Measurements from ENCODE around the gene MYL9. TPM values are rescaled to one million over a fixed set of nuclear protein-coding genes. Genes with fewer than 3 reads are reported as not detected.

Gene MYL9
- total and polyA plus RNA-seq, 4 donors = 0.98 to 27.0 (median 7.6) TPM

- H3K4me3 ChIP-seq (ENCODE audit: low read depth in 1 of 3, low read length in 3 of 3) = peak overlapping the region; percentile 63 to 88 (median 66)
- 1% methylated on average over 53 of the region's 53 CpGs for WGBS
- peaks cover 6 to 24% (median 14%) of the 10 kb centered on the region in 4 donors for H3K4me1 ChIP-seq (ENCODE audit: control insufficient read depth in 4 of 4, insufficient read depth in 4 of 4, low read length in 3 of 4)
- no peaks in the 10 kb centered on the region for H3K9me3 ChIP-seq (ENCODE audit: control insufficient read depth in 4 of 4, low read length in 3 of 4)
- TF ChIP-seq HNF4A (conservative IDR thresholded peaks at IDR 0.05) (no peak), SP1 (IDR thresholded peaks at IDR 0.05) (no peak), RAD21 (IDR thresholded peaks at IDR 0.05) (no peak), FOXA2 (IDR thresholded peaks at IDR 0.05) (no peak), NR2F2 (IDR thresholded peaks at IDR 0.05) (no peak), YY1 (IDR thresholded peaks at IDR 0.05) (no peak), CTCF (IDR thresholded peaks at IDR 0.05; ENCODE audit: low read depth, low read length, missing input control) (no peak), EGR1 (IDR thresholded peaks at IDR 0.05; ENCODE audit: low read depth in 2 of 2) (no peak), RXRA (IDR thresholded peaks at IDR 0.05) (no peak), REST (IDR thresholded peaks at IDR 0.05) (no peak), TAF1 (conservative IDR thresholded peaks at IDR 0.05) (no peak), HNF4G (IDR thresholded peaks at IDR 0.05) (no peak), GABPA (IDR thresholded peaks at IDR 0.05 in 1 of 2, conservative IDR thresholded peaks at IDR 0.05 in 1 of 2) (no peak), FOXA1 (IDR thresholded peaks at IDR 0.05) (no peak), JUND (IDR thresholded peaks at IDR 0.05) (no peak)
- TF ChIP-seq, protein P1, sequence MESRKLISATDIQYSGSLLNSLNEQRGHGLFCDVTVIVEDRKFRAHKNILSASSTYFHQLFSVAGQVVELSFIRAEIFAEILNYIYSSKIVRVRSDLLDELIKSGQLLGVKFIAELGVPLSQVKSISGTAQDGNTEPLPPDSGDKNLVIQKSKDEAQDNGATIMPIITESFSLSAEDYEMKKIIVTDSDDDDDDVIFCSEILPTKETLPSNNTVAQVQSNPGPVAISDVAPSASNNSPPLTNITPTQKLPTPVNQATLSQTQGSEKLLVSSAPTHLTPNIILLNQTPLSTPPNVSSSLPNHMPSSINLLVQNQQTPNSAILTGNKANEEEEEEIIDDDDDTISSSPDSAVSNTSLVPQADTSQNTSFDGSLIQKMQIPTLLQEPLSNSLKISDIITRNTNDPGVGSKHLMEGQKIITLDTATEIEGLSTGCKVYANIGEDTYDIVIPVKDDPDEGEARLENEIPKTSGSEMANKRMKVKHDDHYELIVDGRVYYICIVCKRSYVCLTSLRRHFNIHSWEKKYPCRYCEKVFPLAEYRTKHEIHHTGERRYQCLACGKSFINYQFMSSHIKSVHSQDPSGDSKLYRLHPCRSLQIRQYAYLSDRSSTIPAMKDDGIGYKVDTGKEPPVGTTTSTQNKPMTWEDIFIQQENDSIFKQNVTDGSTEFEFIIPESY (IDR thresholded peaks at IDR 0.05) = no peak
- TF ChIP-seq, protein P2, sequence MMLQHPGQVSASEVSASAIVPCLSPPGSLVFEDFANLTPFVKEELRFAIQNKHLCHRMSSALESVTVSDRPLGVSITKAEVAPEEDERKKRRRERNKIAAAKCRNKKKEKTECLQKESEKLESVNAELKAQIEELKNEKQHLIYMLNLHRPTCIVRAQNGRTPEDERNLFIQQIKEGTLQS (IDR thresholded peaks at IDR 0.05) = no peak
- TF ChIP-seq, protein P3, sequence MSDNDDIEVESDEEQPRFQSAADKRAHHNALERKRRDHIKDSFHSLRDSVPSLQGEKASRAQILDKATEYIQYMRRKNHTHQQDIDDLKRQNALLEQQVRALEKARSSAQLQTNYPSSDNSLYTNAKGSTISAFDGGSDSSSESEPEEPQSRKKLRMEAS (IDR thresholded peaks at IDR 0.05) = no peak
- H3K27me3 ChIP-seq (ENCODE audit: control insufficient read depth in 4 of 4, insufficient read depth in 4 of 4, low read length in 3 of 4) = no peaks in the 10 kb centered on the region
- DNase-seq (ENCODE audit: low spot score) = peak; percentile 47
- H3K27ac ChIP-seq (ENCODE audit: low read depth in 1 of 2, low read length in 2 of 2) = peak overlapping the region; percentile 93 to 98
- H3K9ac ChIP-seq (ENCODE audit: low read depth in 1 of 2, low read length in 2 of 2) = peak overlapping the region; percentile 69 to 71
- H3K36me3 ChIP-seq (ENCODE audit: control insufficient read depth in 4 of 4, insufficient read depth in 3 of 4, low read depth in 1 of 4, low read length in 3 of 4) = no peaks in the 10 kb centered on the region
Observed at GRCh38 chr20:36573798-36574365, 32.6 kb downstream of the MYL9 start.

All from liver (tissue), 9 donors.